GM23248 (cell line): ENCODE data around the gene COMMD1. TPM values are rescaled to one million over a fixed set of nuclear protein-coding genes. Genes with fewer than 3 reads are reported as not detected.
"Not testable (repeated sequence)": the region's sequence is repeated elsewhere in the genome, so short reads cannot be mapped to it uniquely, and the experiment has no call there.

Source experiments
- DNase-seq: peaks from one replicate; pipeline ENCODE4 v3.0.0-alpha.2; 2015
- H2AFZ ChIP-seq: fragments of 200-600 bp; sonication (generic); 2 replicates; pipeline ENCODE4 v1.6.1; 2016; ENCODE audit warnings: antibody characterized with exemption
- H3F3A ChIP-seq: fragments of 200-600 bp; sonication (generic); 2 replicates; pipeline ENCODE4 v1.6.1; 2016; ENCODE audit warnings: mild to moderate bottlenecking, antibody characterized with exemption, mixed run types; ENCODE audit not compliant: insufficient read depth
- H3K27ac ChIP-seq: fragments of 200-600 bp; sonication (generic); 2 replicates; pipeline ENCODE4 v1.5.1; 2016; ENCODE audit warnings: mild to moderate bottlenecking
- H3K27me3 ChIP-seq: fragments of 200-600 bp; sonication (generic); replicated peaks from 2 replicates; pipeline ENCODE4 v1.6.1; 2016; ENCODE audit warnings: mild to moderate bottlenecking; ENCODE audit not compliant: insufficient read depth
- H3K36me3 ChIP-seq: fragments of 200-600 bp; sonication (generic); 2 replicates; pipeline ENCODE4 v1.6.1; 2016; ENCODE audit warnings: low read depth, mild to moderate bottlenecking
- H3K4me1 ChIP-seq: fragments of 200-600 bp; sonication (generic); 2 replicates; pipeline ENCODE4 v1.6.1; 2016; ENCODE audit warnings: mild to moderate bottlenecking; ENCODE audit not compliant: insufficient read depth
- H3K4me2 ChIP-seq: fragments of 200-600 bp; sonication (generic); one replicate; pipeline ENCODE4 v1.6.1; 2016; ENCODE audit warnings: mild to moderate bottlenecking; ENCODE audit not compliant: unreplicated experiment
- H3K4me3 ChIP-seq: fragments of 200-600 bp; sonication (generic); 2 replicates; pipeline ENCODE4 v1.5.1; 2016; ENCODE audit warnings: mild to moderate bottlenecking
- H3K79me2 ChIP-seq: fragments of 200-600 bp; sonication (generic); 2 replicates; pipeline ENCODE4 v1.6.1; 2016; ENCODE audit warnings: mild to moderate bottlenecking; ENCODE audit not compliant: insufficient read depth
- H3K9ac ChIP-seq: fragments of 200-600 bp; sonication (generic); 2 replicates; pipeline ENCODE4 v1.6.1; 2016; ENCODE audit warnings: mild to moderate bottlenecking
- H3K9me2 ChIP-seq: fragments of 200-600 bp; sonication (generic); 2 replicates; pipeline ENCODE4 v1.6.1; 2016; ENCODE audit warnings: mixed run types, mild to moderate bottlenecking, moderate library complexity; ENCODE audit not compliant: insufficient read depth
- H3K9me3 ChIP-seq: fragments of 200-600 bp; sonication (generic); one replicate; pipeline ENCODE4 v1.6.1; 2017; ENCODE audit warnings: low read depth
- H4K20me1 ChIP-seq: fragments of 200-600 bp; sonication (generic); 2 replicates; pipeline ENCODE4 v1.6.0; 2016; ENCODE audit not compliant: insufficient read depth
- EZH2 ChIP-seq: fragments of 200-600 bp; sonication (generic); IDR thresholded peaks from 2 replicates; pipeline ENCODE4 v1.6.1; 2018; ENCODE audit warnings: antibody characterized with exemption, mild to moderate bottlenecking; ENCODE audit not compliant: insufficient read depth, poor library complexity, severe bottlenecking
- EZH2phosphoT487 ChIP-seq: fragments of 200-600 bp; sonication (generic); IDR thresholded peaks from 2 replicates; pipeline ENCODE4 v1.6.1; 2018; ENCODE audit warnings: antibody characterized with exemption, moderate library complexity, mild to moderate bottlenecking, low read depth; ENCODE audit not compliant: insufficient read depth
- WGBS, 2 experiments: methylation state at CpG; one replicate each; pipeline ENCODE4 v1.1.6; 2015 to 2017; ENCODE audit warnings: low lambda C conversion rate in 2 of 2, low coverage in 1 of 2; ENCODE audit errors: missing lambda C conversion rate in 2 of 2; 5-methylcytosine and 5-hydroxymethylcytosine counted together
- in situ Hi-C: fragments of 300-500 bp; cut with MboI; formaldehyde crosslinking; loops from 2 replicates; pipeline ENCODE4 v1.15.0; 2020
- polyA plus RNA-seq: library from polyadenylated mRNA; unstranded; fragments of >200 nt; fragmentation: Nextera tagmentation; extraction: Ambion mirVana; gene quantifications from 2 replicates; pipeline ENCODE4 v1.2.1, GENCODE V29; 2016
- total RNA-seq: library from RNA; depleted of rRNA; stranded (reverse); fragments of >200 nt; shearing (Covaris generic); gene quantifications from 2 replicates; pipeline ENCODE4 v1.2.3, GENCODE V29; 2014

COMMD1 gene
- total and polyA plus RNA-seq, 2 experiments from 2014 or later = 40.5 to 74.2 TPM

DNA sequence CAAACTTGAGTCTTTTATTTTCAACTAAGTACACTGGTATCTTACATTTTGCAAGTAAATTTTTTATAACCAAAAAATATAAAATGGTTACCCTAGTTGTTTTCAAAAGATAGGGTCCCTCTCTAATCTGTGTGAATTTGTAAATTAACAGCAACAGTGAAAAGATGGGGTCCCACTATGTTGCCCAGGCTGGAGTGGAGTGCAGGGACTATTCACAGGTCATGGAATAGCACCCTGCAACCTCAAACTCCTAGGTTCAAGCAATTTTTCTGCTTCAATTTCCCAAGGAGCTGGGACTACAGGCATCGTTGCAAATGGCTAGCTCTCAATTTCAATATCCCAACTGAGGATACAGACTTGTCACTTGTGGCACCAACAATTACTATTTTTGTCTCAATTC lies 29.1 kb upstream of the COMMD1 start:
- Histone ChIP-seq H3K9me3 (no peaks in the 10 kb centered on the region), H3F3A (peaks cover 23% of the 10 kb centered on the region; the same call in 1 of the 2 replicates), H3K9ac (no peak overlapping the region), H3K4me2 (no peak overlapping the region), H3K36me3 (peaks cover 95% of the 10 kb centered on the region), H3K4me3 (no peak overlapping the region), H3K4me1 (no peaks in the 10 kb centered on the region), H2AFZ (no peak overlapping the region), H3K9me2 (no peaks in the 10 kb centered on the region), H3K79me2 (peaks cover 81% of the 10 kb centered on the region), H3K27ac (no peak overlapping the region), H4K20me1 (no peaks in the 10 kb centered on the region), H3K27me3 (no peaks in the 10 kb centered on the region)
- no peak for DNase-seq
- TF ChIP-seq EZH2phosphoT487 = no peak
- no peak for TF ChIP-seq EZH2
- in situ Hi-C loops = no loop called here
- 88 to 100% methylated on average over 1 of the region's 1 CpG for WGBS, 2 experiments

- Histone ChIP-seq H4K20me1 (no peaks in the 10 kb centered on the region), H3K27ac (no peak overlapping the region), H3K4me1 (no peaks in the 10 kb centered on the region), H3K36me3 (peaks cover 93% of the 10 kb centered on the region), H3K79me2 (peaks cover 89% of the 10 kb centered on the region), H3K9me2 (no peaks in the 10 kb centered on the region), H3K4me2 (no peak overlapping the region), H3K9ac (no peak overlapping the region), H3K4me3 (no peak overlapping the region), H3K27me3 (no peaks in the 10 kb centered on the region), H3F3A (peaks cover 20% of the 10 kb centered on the region; the same call in 1 of the 2 replicates), H2AFZ (no peak overlapping the region), H3K9me3 (no peaks in the 10 kb centered on the region)
- 85 to 89% methylated on average over 4 of the region's 4 CpGs for WGBS, 2 experiments
- DNase-seq = no peak
- no peak for TF ChIP-seq EZH2phosphoT487
- TF ChIP-seq EZH2 = no peak
- in situ Hi-C loops = no loop called here
Measured at GRCh38 chr2:61877571-61878245, 27.8 kb upstream of the COMMD1 start.

DNA sequence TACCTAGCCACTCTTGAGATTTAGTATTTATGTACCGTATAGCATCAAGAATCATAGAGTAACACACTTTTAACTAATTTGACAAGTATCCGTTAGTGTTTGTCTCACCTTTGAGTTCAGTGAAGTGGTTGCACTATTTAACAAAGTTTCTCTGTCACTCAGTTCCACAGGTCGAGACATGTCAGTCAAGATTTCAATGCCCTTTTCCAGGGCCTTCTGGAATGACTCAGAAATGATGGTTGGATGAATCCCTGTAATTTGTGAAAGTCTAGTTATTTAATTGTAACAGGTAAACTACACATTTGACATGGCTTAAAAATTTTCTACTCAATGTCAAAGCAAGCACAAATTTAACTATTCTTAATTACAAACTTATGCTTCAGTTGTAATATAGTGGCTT lies 26.7 kb upstream of the COMMD1 start:
- H4K20me1 ChIP-seq = no peaks in the 10 kb centered on the region
- no peaks in the 10 kb centered on the region for H3K9me3 ChIP-seq
- H3K36me3 ChIP-seq = peaks cover 95% of the 10 kb centered on the region
- DNase-seq = no peak
- H3K4me2 ChIP-seq = no peak overlapping the region
- in situ Hi-C loops = no loop called here
- no peaks in the 10 kb centered on the region for H3K27me3 ChIP-seq
- H3K4me1 ChIP-seq = no peaks in the 10 kb centered on the region
- peaks cover 89% of the 10 kb centered on the region for H3K79me2 ChIP-seq
- 97 to 99% methylated on average over 3 of the region's 3 CpGs for WGBS, 2 experiments
- H3K27ac ChIP-seq = no peak overlapping the region
- no peak overlapping the region for H2AFZ ChIP-seq
- H3K9ac ChIP-seq = no peak overlapping the region
- peaks cover 16% of the 10 kb centered on the region; the same call in 1 of the 2 replicates for H3F3A ChIP-seq
- H3K4me3 ChIP-seq = no peak overlapping the region
- TF ChIP-seq EZH2 (no peak), EZH2phosphoT487 (no peak)
- no peaks in the 10 kb centered on the region for H3K9me2 ChIP-seq

GRCh38 chr2:61879351-61879750 lies 26.1 kb upstream of the COMMD1 start:
- H4K20me1 ChIP-seq, in situ Hi-C loops, H3K9me2 ChIP-seq, H3K9me3 ChIP-seq, H2AFZ ChIP-seq, H3K4me2 ChIP-seq, H3K27me3 ChIP-seq, H3K4me3 ChIP-seq, H3K4me1 ChIP-seq, H3K27ac ChIP-seq, H3K9ac ChIP-seq, DNase-seq: not testable (repeated sequence)
- Histone ChIP-seq H3K36me3 (peaks cover 94% of the 10 kb centered on the region), H3F3A (peaks cover 16% of the 10 kb centered on the region; the same call in 1 of the 2 replicates), H3K79me2 (peaks cover 89% of the 10 kb centered on the region)
- 99 to 100% methylated on average over 4 of the region's 4 CpGs for WGBS, 2 experiments

GRCh38 chr2:61882850-61883249 lies 22.6 kb upstream of the COMMD1 start:
- no peak overlapping the region for H3K4me2 ChIP-seq
- 86 to 90% methylated on average over 5 of the region's 5 CpGs for WGBS, 2 experiments
- no peak overlapping the region for H3K9ac ChIP-seq
- peaks cover 10% of the 10 kb centered on the region; the same call in 1 of the 2 replicates for H4K20me1 ChIP-seq
- H3K4me1 ChIP-seq = peaks cover 11% of the 10 kb centered on the region; the same call in 1 of the 2 replicates
- H3K79me2 ChIP-seq = peaks cover 96% of the 10 kb centered on the region
- H3F3A ChIP-seq = peaks cover 5% of the 10 kb centered on the region; the same call in 1 of the 2 replicates
- no peaks in the 10 kb centered on the region for H3K9me2 ChIP-seq
- no peak overlapping the region for H3K4me3 ChIP-seq
- no peak overlapping the region for H3K27ac ChIP-seq
- peaks cover 68% of the 10 kb centered on the region for H3K36me3 ChIP-seq
- H3K27me3 ChIP-seq = no peaks in the 10 kb centered on the region
- DNase-seq = no peak
- H3K9me3 ChIP-seq = no peaks in the 10 kb centered on the region
- in situ Hi-C loops = no loop called here
- no peak overlapping the region for H2AFZ ChIP-seq
- TF ChIP-seq EZH2 = no peak
- TF ChIP-seq EZH2phosphoT487 = no peak
